ENCODE data around the gene CLMP.

CLMP gene

GRCh38 chr11:123181767-123182500 is 13.1 kb downstream of the CLMP start:
- no peak for TF ChIP-seq ZFP3 (CRISPR knock-in tag; IDR thresholded peaks at IDR 0.05)
- no peak for TF ChIP-seq ISL1 (CRISPR knock-in tag; IDR thresholded peaks at IDR 0.05)
- no peak for TF ChIP-seq OSR1 (CRISPR knock-in tag; IDR thresholded peaks at IDR 0.05)
- TF ChIP-seq SNAI2 (CRISPR knock-in tag; IDR thresholded peaks at IDR 0.05): no peak
- TF ChIP-seq CSDC2 (CRISPR knock-in tag; IDR thresholded peaks at IDR 0.05): no peak
- no peak for TF ChIP-seq BACH2 (CRISPR knock-in tag; IDR thresholded peaks at IDR 0.05; ENCODE audit: borderline replicate concordance)
- no peak for TF ChIP-seq PPARA (CRISPR knock-in tag; IDR thresholded peaks at IDR 0.05; ENCODE audit: borderline replicate concordance)
- no peak for TF ChIP-seq POU6F1 (CRISPR knock-in tag; IDR thresholded peaks at IDR 0.05; ENCODE audit: borderline replicate concordance, low read depth)
- no peak for ATAC-seq

GRCh38 chr11:123181075-123181474 is 14.0 kb downstream of the CLMP start:
- ATAC-seq: peak; percentile 10
- TF ChIP-seq TOX (CRISPR knock-in tag; IDR thresholded peaks at IDR 0.05; ENCODE audit: borderline replicate concordance): no peak
- TF ChIP-seq PPARA (CRISPR knock-in tag; IDR thresholded peaks at IDR 0.05; ENCODE audit: borderline replicate concordance): no peak
- no peak for TF ChIP-seq PATZ1 (CRISPR knock-in tag; IDR thresholded peaks at IDR 0.05; ENCODE audit: borderline replicate concordance)
- TF ChIP-seq OSR1 (CRISPR knock-in tag; IDR thresholded peaks at IDR 0.05): no peak
- TF ChIP-seq ZC3H10 (CRISPR knock-in tag; IDR thresholded peaks at IDR 0.05): no peak
- no peak for TF ChIP-seq TCF4 (CRISPR knock-in tag; IDR thresholded peaks at IDR 0.05; ENCODE audit: borderline replicate concordance)

- TF ChIP-seq ARNTL (CRISPR knock-in tag; IDR thresholded peaks at IDR 0.05; ENCODE audit: borderline replicate concordance, low read depth) (no peak), CSRNP3 (CRISPR knock-in tag; IDR thresholded peaks at IDR 0.05) (no peak), CREB5 (CRISPR knock-in tag; IDR thresholded peaks at IDR 0.05; ENCODE audit: low read depth) (no peak), ISL1 (CRISPR knock-in tag; IDR thresholded peaks at IDR 0.05) (no peak), SNAI2 (CRISPR knock-in tag; IDR thresholded peaks at IDR 0.05) (no peak), ZFP3 (CRISPR knock-in tag; IDR thresholded peaks at IDR 0.05) (no peak), TOX (CRISPR knock-in tag; IDR thresholded peaks at IDR 0.05; ENCODE audit: borderline replicate concordance) (no peak), RARB (CRISPR knock-in tag; IDR thresholded peaks at IDR 0.05) (no peak), BACH2 (CRISPR knock-in tag; IDR thresholded peaks at IDR 0.05; ENCODE audit: borderline replicate concordance) (no peak), TCF4 (CRISPR knock-in tag; IDR thresholded peaks at IDR 0.05; ENCODE audit: borderline replicate concordance) (no peak), PATZ1 (CRISPR knock-in tag; IDR thresholded peaks at IDR 0.05; ENCODE audit: borderline replicate concordance) (no peak), TSHZ2 (CRISPR knock-in tag; IDR thresholded peaks at IDR 0.05) (no peak), ZNF565 (CRISPR knock-in tag; conservative IDR thresholded peaks at IDR 0.05; ENCODE audit: low read depth) (no peak), ZNF8 (CRISPR knock-in tag; IDR thresholded peaks at IDR 0.05) (no peak), POU6F1 (CRISPR knock-in tag; IDR thresholded peaks at IDR 0.05; ENCODE audit: borderline replicate concordance, low read depth) (no peak), ZNF70 (CRISPR knock-in tag; IDR thresholded peaks at IDR 0.05) (no peak)
- peak; percentile 66 for ATAC-seq
These were observed 14.5 kb downstream of the CLMP start for GRCh38 chr11:123180574-123180973.

Data from SK-N-SH treated with all-trans-retinoic acid at 6 μM for 48 hours (cell line).